HS-5 (cell line): ENCODE results near the gene LINC01488.

Experiments used
- DNase-seq: peaks from one replicate; pipeline ENCODE4 v3.0.0-alpha.2; 2012; ENCODE audit warnings: low read depth

The LINC01488 gene

DNA sequence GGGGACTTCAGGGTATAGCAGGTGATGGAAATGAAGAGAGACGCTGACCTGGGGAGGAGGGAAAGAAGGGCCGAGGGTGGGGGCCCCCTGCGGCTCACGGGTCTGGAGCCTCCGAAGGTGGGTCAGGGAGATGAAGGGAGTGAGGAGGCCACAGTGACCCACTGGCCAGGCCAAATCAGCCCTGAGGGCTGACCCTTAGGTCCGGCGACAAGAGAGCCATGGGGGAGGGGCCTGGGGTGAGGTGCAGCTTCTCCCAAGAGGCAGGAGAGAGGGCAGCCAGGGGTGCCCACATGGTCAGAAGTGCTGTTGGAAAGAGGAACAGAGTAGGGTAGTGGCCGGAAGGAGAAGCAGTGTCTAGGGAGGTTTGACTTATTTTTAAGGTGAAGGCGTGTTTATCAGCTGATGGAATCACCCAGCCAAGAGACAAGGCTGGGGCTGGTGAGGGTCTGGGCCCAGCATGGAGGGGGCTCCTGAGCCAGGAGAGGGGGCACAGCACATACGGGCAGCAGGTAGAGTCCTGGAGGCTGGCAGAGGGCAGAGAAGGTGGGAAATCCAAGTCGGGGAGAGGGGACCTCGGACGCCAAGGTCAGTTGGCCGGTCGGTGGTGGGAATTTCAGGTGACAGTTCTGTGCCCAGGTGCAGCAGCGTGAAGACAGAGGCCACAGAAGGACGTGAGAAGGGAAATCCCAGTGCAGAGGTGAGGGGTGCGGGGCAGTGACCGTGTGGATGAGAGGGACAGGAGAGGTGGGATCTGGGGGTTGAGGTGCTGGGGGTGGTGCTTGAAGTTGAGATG lies 49.0 kb downstream of the LINC01488 start:
- DNase-seq: no peak

DNA sequence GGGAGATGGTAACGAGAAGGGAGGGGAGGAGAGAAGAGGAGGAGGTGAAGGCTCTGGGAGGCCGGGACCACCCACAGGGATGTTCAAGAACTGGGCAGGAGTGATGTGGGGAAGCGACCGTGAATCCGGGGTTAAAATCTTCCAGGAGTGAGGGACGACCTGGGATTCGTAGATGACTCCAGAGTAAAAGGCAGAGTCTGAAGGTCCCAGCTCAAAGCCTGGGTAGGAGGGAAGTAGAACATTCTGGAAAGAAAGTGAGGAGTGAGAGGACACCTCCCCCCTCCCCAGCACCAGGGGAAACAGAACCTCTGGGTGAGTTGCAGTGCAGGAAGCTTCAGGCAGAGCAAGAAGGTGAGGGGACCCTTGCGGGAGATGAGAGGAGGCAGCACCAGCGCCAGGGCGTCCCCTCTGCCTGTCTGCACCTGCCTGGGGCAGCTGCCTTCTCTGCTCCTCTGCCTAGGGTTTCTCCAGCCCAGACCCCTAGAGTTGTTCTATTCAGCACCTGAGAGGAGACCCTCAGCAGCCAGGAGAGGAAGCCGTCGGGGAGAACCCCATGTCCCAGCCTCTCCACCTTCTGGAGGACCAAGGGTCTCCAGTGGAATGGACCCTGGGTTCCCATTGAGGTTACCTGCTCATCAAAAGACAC lies 49.7 kb downstream of the LINC01488 start:
- no peak for DNase-seq

DNA sequence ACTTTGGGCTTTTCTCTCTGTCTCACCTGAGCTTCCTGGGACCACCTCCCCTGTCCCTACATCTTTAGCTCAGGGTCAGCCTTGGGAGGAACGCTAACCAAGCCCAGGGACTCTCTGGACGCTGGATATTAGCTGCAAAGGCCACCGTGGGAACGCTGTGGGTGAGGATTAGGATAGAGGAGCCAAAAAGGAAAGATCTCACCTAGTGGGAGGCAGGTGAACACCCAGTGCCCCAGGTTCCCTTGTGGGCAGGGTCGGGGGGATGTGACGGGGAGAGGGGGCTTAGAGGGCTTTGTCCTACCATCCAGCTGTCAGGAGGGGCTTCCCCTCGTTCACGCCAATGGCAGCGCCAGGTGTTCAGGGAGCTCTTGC lies 50.2 kb downstream of the LINC01488 start:
- DNase-seq: no peak

GRCh38 chr11:69533296-69534165 lies 52.1 kb downstream of the LINC01488 start:
- no peak for DNase-seq

DNA sequence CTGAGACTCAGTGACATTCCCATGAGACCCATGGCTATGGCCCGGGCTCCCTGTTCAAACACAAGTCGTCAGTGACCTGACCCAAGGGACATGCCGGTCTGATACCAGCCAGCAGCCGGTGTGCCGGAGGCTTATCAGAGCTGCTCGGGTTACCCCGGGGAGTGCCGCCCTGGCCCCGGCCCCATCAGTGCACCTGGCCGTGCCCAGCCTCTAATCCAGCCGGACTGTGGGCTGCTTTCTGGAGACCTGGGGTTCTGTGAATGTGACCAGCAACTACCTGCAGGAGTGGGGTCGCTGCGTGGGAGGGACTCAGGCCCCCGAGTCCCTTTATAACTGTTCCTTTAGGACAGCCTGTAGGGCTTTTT lies 52.7 kb downstream of the LINC01488 start:
- DNase-seq: no peak

GRCh38 chr11:69535908-69536307 lies 54.4 kb downstream of the LINC01488 start:
- DNase-seq: no peak

DNA sequence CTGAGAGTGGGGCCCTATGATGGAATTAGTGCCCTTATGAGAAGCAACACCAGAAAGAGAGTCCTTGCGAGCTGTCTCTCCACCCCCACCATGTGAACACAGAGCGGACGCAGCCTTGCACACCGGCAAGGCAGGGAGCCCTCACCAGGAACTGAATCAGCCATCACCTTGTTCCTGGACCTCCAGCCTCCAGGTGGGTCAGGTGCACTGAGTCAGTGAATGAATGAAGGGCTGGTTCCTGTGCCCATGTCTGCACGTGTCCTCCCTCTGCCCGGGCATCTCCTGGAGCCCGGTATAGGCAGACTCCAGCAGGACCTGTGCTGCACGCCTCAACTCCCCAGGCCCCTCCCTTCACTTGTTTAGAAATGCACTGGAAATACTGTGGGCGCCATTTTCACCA lies 54.9 kb downstream of the LINC01488 start:
- no peak for DNase-seq

DNA sequence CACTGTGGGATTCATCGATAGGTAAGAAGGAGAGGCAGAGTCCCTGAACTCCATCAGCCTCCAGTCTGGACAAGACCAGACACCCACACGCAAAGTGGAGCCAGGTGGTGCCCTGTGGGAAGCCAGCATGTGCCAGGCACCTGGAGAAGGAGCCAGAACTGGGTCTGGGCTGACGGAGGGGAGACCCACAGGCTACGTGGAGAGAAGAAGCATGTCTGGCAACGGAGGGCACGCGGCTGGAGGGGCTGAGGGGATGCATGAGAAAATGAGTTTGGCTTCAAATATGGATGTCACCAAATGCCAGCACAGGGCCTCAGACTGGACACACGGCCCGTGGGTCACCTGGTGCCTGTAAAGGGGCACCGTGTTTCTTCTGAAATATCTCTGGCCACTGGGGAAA lies 55.7 kb downstream of the LINC01488 start:
- DNase-seq: no peak

DNA sequence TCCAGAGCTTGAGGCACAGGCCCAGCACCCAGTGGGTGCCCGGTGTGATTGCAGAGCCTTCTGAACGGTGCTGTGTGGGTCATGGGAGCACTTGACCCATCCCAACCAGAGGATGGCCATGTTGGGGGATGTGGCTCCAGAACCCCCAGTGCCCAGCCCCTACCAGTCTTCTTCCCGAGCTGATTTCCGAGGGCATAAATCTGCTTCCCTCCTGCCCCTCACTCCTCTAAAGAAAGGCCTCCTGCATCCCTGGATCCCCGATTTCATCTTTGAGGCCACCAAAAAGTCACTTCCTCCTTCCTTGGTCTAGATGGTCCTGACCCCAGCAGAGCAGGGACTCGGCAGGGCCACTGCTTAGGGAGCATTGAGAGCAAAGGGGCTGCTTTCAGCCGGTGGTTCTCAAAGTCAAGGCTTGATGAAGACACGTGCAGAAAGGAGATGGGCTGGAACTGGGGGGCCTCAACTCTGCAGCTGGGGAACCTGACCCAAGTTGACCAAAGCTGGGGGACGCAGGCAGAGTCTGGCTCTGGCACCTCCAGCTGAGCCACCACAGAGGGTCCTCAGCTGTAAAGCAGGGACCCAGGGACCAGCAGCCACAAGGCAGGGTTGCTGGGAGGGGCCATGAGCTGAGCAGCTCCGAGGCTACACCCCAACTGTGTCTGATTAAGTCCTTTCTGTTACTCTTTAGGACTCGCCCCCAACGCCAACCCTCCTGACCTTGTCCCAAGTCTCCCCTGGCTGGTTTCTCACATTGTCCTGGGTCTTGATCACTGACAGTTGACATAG lies 56.6 kb downstream of the LINC01488 start:
- no peak for DNase-seq

- DNase-seq: no peak
These were observed 57.4 kb downstream of the LINC01488 start for GRCh38 chr11:69538854-69539253.

DNA sequence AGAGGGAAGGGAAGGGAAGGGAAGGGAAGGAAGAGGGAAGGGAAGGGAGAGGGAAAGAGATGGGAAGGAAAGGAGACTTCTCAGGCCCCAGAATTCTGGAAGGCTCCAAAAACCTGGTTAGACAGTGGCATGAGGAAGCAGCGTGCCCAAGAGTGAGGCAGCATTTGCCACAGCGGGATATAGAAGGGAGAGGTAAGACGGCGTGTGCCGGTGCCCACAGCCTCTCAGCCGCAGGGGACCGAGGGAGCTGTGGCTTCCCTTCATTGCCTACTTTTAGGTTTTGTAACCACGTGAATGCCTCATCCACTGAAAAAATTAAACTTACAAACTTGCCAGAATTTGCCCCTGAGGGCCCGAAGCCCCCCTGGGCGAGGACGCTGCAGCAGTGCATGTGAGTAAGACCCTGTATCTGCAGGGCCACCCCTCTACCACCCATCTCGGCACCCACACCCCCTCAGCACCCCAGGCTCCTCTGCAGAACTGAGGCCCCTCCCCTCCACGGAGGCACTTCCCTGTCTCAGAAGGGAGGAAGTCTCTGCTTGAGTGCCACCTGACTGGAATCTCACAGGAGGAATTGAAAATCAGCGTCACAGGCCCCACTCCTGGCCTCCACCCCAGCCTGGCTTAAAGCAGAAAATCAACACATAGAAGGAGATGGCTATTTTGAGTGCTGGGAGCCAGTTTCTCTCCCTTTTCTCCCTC lies 58.1 kb downstream of the LINC01488 start:
- no peak for DNase-seq

- DNase-seq: no peak
These were observed 58.9 kb downstream of the LINC01488 start for GRCh38 chr11:69540118-69541000.

DNA sequence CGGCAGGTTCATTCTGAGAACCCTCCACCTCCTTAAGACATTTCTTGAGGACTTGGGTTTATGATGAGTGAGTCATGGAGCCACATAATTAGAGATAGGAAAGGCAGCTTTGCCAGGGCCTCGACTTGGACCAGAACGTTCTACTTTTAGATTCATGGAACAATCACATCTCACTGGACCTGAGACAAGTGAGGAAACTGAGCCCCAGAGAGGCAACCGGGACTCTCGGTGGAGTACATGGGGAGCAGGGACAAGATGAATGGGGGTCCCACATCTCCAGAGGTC lies 59.5 kb downstream of the LINC01488 start:
- no peak for DNase-seq

DNA sequence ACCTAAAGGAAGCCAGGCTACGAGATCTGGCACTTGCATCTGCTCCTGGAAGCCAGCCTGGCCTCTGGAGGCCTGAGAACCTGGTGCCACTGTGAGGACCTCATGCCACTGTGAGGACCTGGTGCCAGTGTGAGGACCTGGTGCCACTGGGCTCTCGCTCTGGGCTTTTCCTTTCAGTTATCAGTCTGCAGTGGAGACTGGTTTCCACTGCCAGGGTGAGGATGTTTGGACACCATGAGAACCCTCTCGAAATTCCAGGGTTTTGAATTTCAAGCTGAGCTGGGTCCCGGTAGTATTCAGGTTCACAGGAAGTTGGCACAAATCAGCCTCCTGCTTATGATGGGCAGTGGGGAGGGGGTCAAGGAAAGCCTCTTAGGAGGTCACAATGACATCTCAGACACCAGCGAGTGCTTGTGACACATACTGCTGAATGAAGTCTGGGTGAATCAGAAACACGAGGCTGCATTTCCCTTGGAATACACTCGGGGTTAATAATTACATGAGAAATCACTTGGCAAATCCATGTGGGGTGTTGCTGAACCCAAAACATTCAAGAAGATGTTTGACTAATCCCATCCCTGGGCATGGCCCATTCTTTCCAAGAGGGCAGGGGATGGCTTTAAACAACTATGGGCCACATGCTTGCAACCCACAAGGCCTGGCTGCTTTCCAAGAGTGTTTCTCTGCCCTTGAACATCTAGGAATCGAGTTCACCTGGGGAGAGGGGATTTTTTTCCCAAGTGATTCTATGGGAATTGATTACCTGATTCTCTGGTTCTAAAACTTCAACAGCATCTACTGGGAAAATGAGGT lies 60.2 kb downstream of the LINC01488 start:
- no peak for DNase-seq

GRCh38 chr11:69542314-69543168 lies 61.1 kb downstream of the LINC01488 start:
- DNase-seq: no peak
